Transverse colon (tissue), 3 donors: Measurements from ENCODE around the gene NLGN1.

ENCODE experiments used
- CTCF ChIP-seq, 5 experiments: fragments of 200-600 bp in 3 of 5; fragments of 450-650 bp in 2 of 5; sonication (generic) in 3 of 5; IDR thresholded peaks; 1 replicate in 2 of 5; 2 replicates in 3 of 5; pipeline ENCODE4 v1.5.1; 2016 to 2017; ENCODE audit warnings: antibody characterized with exemption in 5 of 5, inconsistent platforms in 3 of 5, mild to moderate bottlenecking in 2 of 5, moderate library complexity in 1 of 5
- POLR2A ChIP-seq: fragments of 450-650 bp; IDR thresholded peaks from one replicate; pipeline ENCODE4 v1.6.1; 2016; ENCODE audit warnings: antibody characterized with exemption, mild to moderate bottlenecking, moderate library complexity

- TF ChIP-seq CTCF (IDR thresholded peaks at IDR 0.05) (no peak), POLR2A (no peak)
Measured at GRCh38 chr3:173796405-173796804, 398.9 kb downstream of the NLGN1 start.
